ENCODE results near the gene TSPEAR. TPM values are rescaled to one million over a fixed set of nuclear protein-coding genes. Genes with fewer than 3 reads are reported as not detected.
"Not testable (repeated sequence)": the region's sequence is repeated elsewhere in the genome, so short reads cannot be mapped to it uniquely, and the experiment has no call there.

The TSPEAR gene
- total RNA-seq, 6 experiments from 2014 or later: not detected

- TF ChIP-seq, protein P1, sequence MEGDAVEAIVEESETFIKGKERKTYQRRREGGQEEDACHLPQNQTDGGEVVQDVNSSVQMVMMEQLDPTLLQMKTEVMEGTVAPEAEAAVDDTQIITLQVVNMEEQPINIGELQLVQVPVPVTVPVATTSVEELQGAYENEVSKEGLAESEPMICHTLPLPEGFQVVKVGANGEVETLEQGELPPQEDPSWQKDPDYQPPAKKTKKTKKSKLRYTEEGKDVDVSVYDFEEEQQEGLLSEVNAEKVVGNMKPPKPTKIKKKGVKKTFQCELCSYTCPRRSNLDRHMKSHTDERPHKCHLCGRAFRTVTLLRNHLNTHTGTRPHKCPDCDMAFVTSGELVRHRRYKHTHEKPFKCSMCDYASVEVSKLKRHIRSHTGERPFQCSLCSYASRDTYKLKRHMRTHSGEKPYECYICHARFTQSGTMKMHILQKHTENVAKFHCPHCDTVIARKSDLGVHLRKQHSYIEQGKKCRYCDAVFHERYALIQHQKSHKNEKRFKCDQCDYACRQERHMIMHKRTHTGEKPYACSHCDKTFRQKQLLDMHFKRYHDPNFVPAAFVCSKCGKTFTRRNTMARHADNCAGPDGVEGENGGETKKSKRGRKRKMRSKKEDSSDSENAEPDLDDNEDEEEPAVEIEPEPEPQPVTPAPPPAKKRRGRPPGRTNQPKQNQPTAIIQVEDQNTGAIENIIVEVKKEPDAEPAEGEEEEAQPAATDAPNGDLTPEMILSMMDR (IDR thresholded peaks at IDR 0.05): no peak
- H3K27ac Mint-ChIP-seq: no peak overlapping the region
- H3K4me1 Mint-ChIP-seq (ENCODE audit: low read depth): no peaks in the 10 kb centered on the region
- no peak overlapping the region for H3K4me3 Mint-ChIP-seq
- H3K27me3 Mint-ChIP-seq (ENCODE audit: insufficient read depth): peaks cover 3% of the 10 kb centered on the region
- H3K9me3 Mint-ChIP-seq: peaks cover 11% of the 10 kb centered on the region
- H3K36me3 Mint-ChIP-seq (ENCODE audit: low read depth): no peaks in the 10 kb centered on the region
- no peak for DNase-seq
Observed at GRCh38 chr21:44564099-44564498, 147.3 kb downstream of the TSPEAR start.

- Mint-ChIP-seq H3K4me3 (no peak within 1 kb of the TSS), H3K4me1 (ENCODE audit: low read depth) (no peaks in the 10 kb centered on the region), H3K27me3 (ENCODE audit: insufficient read depth) (peaks cover 9% of the 10 kb centered on the region), H3K36me3 (ENCODE audit: low read depth) (no peaks in the 10 kb centered on the region), H3K9me3 (no peaks in the 10 kb centered on the region; the same call in 1 of the 2 replicates), H3K27ac (no peak within 1 kb of the TSS)
- DNase-seq: no peak
- TF ChIP-seq, protein P1 (IDR thresholded peaks at IDR 0.05): no peak
Observed at GRCh38 chr21:44558695-44559094, 152.7 kb downstream of the TSPEAR start, which contains the start of gene KRTAP10-3. Gene KRTAP10-3 (minus strand): TSS chr21:44558795. CDS start chr21:44558715, 80 bp downstream.

- not testable (repeated sequence) for H3K36me3 Mint-ChIP-seq (ENCODE audit: low read depth); H3K27me3 Mint-ChIP-seq (ENCODE audit: insufficient read depth); H3K9me3 Mint-ChIP-seq; H3K4me3 Mint-ChIP-seq; H3K27ac Mint-ChIP-seq; DNase-seq; H3K4me1 Mint-ChIP-seq (ENCODE audit: low read depth)
Observed at GRCh38 chr21:44558329-44558675, 153.1 kb downstream of the TSPEAR start.

- Mint-ChIP-seq H3K27me3 (ENCODE audit: insufficient read depth) (peaks cover 11% of the 10 kb centered on the region), H3K4me1 (ENCODE audit: low read depth) (no peaks in the 10 kb centered on the region), H3K27ac (no peak overlapping the region), H3K36me3 (ENCODE audit: low read depth) (no peaks in the 10 kb centered on the region), H3K4me3 (no peak overlapping the region), H3K9me3 (no peaks in the 10 kb centered on the region; the same call in 1 of the 2 replicates)
- TF ChIP-seq, protein P1 (IDR thresholded peaks at IDR 0.05): no peak
- no peak for DNase-seq
Observed at GRCh38 chr21:44557491-44558328, 153.7 kb downstream of the TSPEAR start.

DNA sequence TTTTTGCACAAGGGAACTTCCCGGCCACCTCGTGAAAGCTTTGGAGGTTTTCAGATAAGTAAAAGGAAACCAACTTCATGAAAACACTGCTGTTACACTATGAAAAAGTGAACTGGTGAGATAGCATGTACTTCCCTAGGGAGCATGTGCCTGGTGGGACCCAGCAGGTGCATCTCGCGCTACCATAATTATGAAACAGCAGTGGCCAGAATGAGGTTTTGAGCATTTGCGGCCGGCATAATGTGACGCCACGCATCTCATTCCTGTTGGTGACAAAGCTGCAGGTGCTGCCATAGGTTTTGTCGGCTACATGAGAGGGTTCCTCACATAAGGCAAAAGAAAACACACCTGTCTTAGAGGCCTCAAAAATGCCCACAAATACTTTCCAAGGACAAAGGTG is 154.5 kb downstream of the TSPEAR start:
- H3K27ac Mint-ChIP-seq: no peak overlapping the region
- DNase-seq: no peak
- peaks cover 11% of the 10 kb centered on the region for H3K27me3 Mint-ChIP-seq (ENCODE audit: insufficient read depth)
- H3K4me3 Mint-ChIP-seq: no peak overlapping the region
- TF ChIP-seq, protein P1 (IDR thresholded peaks at IDR 0.05): no peak
- no peaks in the 10 kb centered on the region for H3K36me3 Mint-ChIP-seq (ENCODE audit: low read depth)
- H3K9me3 Mint-ChIP-seq: no peaks in the 10 kb centered on the region; the same call in 1 of the 2 replicates
- no peaks in the 10 kb centered on the region for H3K4me1 Mint-ChIP-seq (ENCODE audit: low read depth)

DNA sequence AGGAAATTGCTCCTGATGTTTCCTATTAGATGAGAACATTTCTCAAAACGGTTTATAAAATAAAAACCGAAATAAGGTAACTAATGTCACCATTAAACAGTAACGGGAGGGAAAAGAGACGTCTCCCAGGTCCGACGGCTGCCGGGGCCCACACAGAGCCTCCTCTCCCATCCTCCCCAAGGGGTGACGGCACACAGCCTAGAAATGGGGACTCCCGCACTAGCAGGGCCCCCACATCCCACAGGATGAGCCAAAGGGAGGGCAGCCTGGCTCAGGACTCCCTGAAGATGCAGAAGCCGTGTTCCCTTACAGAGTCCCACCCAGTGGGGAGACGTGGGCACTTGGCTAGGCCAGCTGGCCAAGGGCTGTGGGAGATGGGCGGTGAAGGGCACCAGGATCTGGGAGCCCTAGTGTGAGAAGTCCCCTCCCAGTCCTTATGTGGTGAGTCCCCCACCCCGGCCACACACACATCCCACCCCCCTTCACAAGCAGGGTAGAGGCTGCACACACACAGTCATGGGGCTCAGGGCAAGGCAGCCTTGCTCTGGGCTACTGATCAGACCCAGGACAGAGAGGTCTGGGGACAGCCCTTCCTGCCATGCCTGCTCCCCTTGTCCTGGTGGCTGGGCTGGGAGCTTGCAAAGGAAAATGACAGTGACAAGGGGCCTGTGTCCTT is 156.0 kb downstream of the TSPEAR start:
- Mint-ChIP-seq H3K9me3 (peaks cover 4% of the 10 kb centered on the region; the same call in 1 of the 2 replicates), H3K27me3 (ENCODE audit: insufficient read depth) (peaks cover 17% of the 10 kb centered on the region), H3K36me3 (ENCODE audit: low read depth) (no peaks in the 10 kb centered on the region; the same call in 1 of the 2 replicates), H3K4me3 (no peak overlapping the region), H3K4me1 (ENCODE audit: low read depth) (no peaks in the 10 kb centered on the region), H3K27ac (no peak overlapping the region)
- no peak for DNase-seq
- TF ChIP-seq, protein P1 (IDR thresholded peaks at IDR 0.05): no peak
